ENCODE results near the gene LARGE2. TPM values are rescaled to one million over a fixed set of nuclear protein-coding genes. Genes with fewer than 3 reads are reported as not detected.
A peak's percentile ranks its signal among the peaks of the same experiment; 100 is the strongest.

The LARGE2 gene
- total RNA-seq: not detected in 2 replicates

DNA sequence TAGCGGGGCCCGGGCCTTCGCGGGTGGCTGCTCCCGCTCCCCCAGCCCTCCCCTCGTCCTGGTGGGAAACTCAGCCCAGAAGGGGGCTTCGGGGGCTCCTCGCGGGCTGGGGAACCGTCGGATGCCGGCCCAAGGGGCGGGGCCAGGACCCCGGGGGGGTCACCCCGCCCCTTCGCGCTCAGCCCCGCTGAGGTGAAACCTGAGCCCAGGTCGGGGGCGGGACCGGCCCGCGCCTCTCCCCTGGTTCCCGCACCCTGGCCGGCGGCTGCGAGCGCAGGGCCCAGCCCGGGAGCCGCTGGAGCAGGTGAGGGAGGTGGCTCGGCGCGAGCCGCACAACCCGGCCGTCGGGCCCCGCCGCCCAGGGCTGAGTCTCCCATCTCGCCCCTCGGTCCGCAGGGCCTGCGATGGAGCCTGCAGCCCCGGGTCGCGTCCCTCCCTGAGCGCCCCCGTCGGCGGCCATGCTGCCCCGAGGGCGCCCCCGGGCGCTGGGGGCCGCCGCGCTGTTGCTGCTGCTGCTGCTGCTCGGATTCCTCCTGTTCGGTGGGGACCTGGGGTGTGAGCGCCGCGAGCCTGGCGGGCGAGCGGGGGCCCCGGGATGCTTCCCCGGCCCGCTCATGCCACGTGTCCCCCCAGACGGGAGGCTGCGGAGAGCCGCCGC, at the start of gene LARGE2:
Gene LARGE2, plus strand, starts transcription at position 232 of the 658 bp plus-strand sequence. Its CDS starts 227 bp downstream, at position 459.
- H3K27me3 Mint-ChIP-seq (ENCODE audit: insufficient read depth): peaks cover 29% of the 10 kb centered on the region

DNA sequence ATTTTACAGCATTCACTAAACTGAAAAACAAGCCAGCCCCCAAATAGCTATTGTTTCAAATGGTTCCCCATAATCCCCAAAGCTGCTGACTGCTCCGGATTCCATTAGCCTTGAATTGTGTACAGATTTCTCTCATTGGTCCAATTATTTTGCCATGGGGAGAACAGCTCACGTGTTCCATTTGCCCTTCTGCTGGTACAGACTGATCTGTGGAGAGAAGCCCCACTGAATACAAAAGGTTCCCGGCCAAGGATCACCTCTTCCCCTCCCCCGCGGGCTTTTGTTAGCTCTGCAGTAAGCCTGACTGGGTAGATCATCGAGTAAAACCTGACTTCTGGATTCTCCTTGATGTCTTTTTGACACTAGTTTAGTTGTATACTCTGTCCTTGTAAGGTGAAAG, 46.1 kb upstream of the LARGE2 start:
- DNase-seq (ENCODE audit: low spot score): no peak
- Mint-ChIP-seq H3K4me1 (ENCODE audit: low read depth) (no peaks in the 10 kb centered on the region), H3K27ac (no peak overlapping the region), H3K4me3 (no peak overlapping the region), H3K9me3 (no peaks in the 10 kb centered on the region), H3K36me3 (ENCODE audit: low read depth) (peaks cover 25% of the 10 kb centered on the region), H3K27me3 (ENCODE audit: insufficient read depth) (no peaks in the 10 kb centered on the region)
- intact Hi-C loops (cut with micrococcal nuclease): no loop called here

More for the DNA sequence above, at the start of gene LARGE2:
- Mint-ChIP-seq H3K36me3 (ENCODE audit: low read depth) (peaks cover 4% of the 10 kb centered on the region), H3K4me3 (peak within 1 kb of the TSS; percentile 59), H3K9me3 (no peaks in the 10 kb centered on the region), H3K4me1 (ENCODE audit: low read depth) (peaks cover 8% of the 10 kb centered on the region), H3K27ac (no peak within 1 kb of the TSS)
- intact Hi-C loops (cut with micrococcal nuclease): no loop called here
- DNase-seq (ENCODE audit: low spot score): no peak

DNA sequence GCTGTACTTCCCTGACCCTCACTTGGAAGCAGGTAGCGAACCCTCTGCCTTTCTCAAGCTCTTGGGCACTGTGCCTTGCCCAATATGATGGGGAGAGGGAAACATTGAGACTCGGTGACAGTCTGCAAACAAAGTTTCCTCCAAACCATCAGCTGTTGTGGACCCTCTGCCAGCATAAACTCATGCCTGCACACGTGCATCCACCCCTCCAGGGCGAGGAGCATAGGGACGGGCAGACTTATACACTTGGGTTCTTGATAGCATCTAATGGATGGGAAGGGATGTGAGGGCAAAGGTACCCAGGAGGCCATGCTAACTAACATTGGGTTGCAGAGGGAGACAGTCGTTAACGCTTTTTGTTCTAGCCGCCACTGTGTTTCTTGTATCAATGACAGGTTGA, 45.2 kb upstream of the LARGE2 start:
- Mint-ChIP-seq H3K4me1 (ENCODE audit: low read depth) (no peaks in the 10 kb centered on the region), H3K4me3 (no peak overlapping the region), H3K9me3 (no peaks in the 10 kb centered on the region), H3K36me3 (ENCODE audit: low read depth) (peaks cover 24% of the 10 kb centered on the region), H3K27me3 (ENCODE audit: insufficient read depth) (no peaks in the 10 kb centered on the region), H3K27ac (no peak overlapping the region)
- DNase-seq (ENCODE audit: low spot score): no peak
- intact Hi-C loops (cut with micrococcal nuclease): no loop called here

DNA sequence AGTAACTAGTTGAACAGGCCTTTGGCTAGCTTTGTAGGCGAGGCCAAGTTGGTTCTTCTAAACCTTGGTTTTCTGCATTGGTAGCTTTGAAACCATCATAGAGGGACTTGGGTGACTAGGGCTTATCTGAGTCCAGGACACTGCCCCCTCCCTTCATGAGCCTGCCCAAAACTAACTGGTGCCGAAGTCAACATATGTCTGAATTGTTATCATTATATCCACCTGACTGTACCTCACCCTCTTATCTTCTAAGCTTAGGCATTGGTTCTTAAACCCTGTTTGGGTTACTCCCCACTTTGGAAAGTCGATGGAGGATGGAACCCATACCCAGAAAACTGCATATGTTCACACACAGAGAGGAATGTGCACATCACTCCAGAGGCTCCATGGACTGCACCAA, 44.6 kb upstream of the LARGE2 start:
- no peak for DNase-seq (ENCODE audit: low spot score)
- no peak overlapping the region for H3K4me3 Mint-ChIP-seq
- intact Hi-C loops (cut with micrococcal nuclease): no loop called here
- H3K9me3 Mint-ChIP-seq: no peaks in the 10 kb centered on the region
- H3K4me1 Mint-ChIP-seq (ENCODE audit: low read depth): no peaks in the 10 kb centered on the region
- peaks cover 27% of the 10 kb centered on the region for H3K36me3 Mint-ChIP-seq (ENCODE audit: low read depth)
- no peak overlapping the region for H3K27ac Mint-ChIP-seq
- H3K27me3 Mint-ChIP-seq (ENCODE audit: insufficient read depth): no peaks in the 10 kb centered on the region

DNA sequence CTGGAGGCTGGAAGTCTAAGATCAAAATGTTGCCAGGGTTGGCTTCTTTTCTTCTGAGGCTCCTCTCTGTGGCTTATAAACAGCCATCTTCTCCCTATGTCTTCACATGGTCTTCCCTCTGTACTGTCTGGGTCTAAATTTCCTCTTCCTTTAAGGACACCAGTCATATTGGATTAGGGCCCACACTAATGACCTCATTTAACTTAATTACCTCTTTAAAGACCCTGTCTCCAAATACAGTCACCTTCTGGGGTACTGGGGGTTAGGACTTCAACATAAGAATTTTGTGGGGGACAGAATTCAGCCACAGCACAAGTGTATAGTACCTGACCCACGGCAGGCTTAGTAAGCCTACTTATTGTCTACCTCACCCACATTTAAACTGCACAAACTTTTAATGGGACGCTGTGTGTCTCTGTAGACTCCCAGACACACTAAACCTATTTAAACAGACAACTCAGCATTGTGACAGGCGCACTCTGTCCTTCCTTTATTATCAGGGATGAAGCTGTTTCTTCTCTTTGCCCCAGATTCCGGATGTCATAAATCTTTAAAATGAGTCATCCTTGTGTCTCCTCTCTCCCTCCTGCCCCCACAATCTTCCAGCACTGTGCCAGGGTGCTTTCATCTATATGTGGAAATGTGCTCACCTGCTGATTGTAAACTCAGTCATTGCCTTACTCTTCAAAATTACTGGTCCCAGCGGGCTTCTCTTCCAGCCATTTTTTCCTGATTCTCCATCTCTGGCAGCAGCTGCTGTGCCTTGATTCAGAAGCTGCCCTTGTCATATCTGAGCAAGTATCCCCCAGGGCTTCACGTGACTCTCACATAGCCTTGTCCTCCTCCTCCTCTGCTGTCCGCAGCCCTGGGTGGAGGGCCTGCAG, 42.4 kb upstream of the LARGE2 start:
- peaks cover 26% of the 10 kb centered on the region for H3K36me3 Mint-ChIP-seq (ENCODE audit: low read depth)
- H3K27me3 Mint-ChIP-seq (ENCODE audit: insufficient read depth): no peaks in the 10 kb centered on the region
- H3K9me3 Mint-ChIP-seq: no peaks in the 10 kb centered on the region
- no peak overlapping the region for H3K4me3 Mint-ChIP-seq
- no peak overlapping the region for H3K27ac Mint-ChIP-seq
- peaks cover 2% of the 10 kb centered on the region for H3K4me1 Mint-ChIP-seq (ENCODE audit: low read depth)
- DNase-seq (ENCODE audit: low spot score): no peak
- intact Hi-C loops (cut with micrococcal nuclease): no loop called here

DNA sequence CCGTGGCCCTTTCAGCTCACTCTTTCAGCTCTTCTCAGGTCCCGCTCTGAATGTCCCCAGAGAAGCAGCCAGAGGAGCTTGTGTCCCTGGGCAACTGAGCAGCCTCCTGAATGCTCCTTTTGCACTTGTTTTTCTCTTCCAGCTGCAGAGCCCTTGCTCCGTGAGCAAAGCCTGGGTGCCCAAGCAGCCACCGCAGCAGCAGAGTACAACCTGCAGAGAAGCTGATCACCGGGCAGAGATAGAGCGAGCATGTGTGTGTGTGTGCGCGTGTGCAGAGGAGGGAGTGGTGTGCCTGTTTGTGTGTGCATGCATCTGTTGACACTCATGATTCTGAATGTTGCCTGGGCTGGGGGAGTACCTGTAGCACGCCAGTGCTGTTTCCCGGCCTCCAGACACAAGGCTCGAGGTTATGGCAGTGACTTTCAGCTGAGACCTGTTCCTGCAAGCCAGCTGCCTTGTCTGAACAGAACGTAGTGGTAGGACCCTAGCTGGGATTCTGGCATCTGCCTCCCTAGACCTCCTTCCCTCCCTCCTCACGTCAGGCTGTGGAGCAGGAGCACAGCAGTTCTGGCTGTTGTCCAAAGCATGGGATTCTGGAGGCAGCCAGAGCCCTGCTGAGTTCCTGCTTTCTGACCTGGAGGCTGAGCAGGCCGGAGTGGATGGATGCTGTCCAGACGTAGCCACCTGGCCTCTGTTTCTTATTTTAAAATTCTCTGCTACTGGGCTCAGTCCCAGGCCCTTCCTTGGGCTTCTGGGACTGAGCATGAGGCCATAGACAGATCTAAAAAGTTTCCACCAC, 41.5 kb upstream of the LARGE2 start:
- Mint-ChIP-seq H3K4me3 (no peak overlapping the region), H3K9me3 (no peaks in the 10 kb centered on the region), H3K27ac (no peak overlapping the region), H3K36me3 (ENCODE audit: low read depth) (peaks cover 20% of the 10 kb centered on the region), H3K4me1 (ENCODE audit: low read depth) (peaks cover 6% of the 10 kb centered on the region), H3K27me3 (ENCODE audit: insufficient read depth) (no peaks in the 10 kb centered on the region)
- intact Hi-C loops (cut with micrococcal nuclease): no loop called here
- no peak for DNase-seq (ENCODE audit: low spot score)

DNA sequence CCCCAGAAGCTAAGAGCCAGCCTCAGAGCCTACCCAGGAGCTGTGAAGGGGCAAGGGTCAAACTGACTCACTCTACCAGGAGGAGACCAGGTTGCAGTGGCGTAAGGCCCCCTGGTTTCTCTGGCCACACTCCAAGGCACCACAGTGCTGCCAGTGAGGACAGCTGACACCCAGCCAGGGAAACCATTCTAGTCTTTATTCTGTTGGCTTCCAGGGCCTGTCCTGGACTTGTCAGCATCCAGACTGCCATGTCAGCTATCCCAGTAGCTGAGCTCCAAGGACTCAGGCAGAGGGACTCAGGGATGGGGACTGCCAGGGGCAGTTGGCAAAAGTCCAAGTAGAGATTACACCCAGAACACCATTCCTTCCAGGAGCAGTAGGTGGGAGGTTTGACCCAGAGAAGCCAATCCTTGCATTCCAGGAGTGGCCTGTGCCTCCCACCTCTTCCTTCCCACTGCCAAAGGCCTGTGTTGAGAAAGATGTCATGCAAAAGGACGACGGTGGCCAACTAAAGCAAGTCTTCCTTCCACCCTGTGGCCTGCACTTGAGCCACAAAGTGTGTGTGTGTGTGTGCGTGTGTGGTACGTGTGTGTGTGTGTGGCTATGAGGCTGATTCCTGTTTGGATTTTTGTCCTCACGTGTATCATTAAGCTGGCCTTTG, 40.6 kb upstream of the LARGE2 start:
- H3K4me3 Mint-ChIP-seq: no peak overlapping the region

DNA sequence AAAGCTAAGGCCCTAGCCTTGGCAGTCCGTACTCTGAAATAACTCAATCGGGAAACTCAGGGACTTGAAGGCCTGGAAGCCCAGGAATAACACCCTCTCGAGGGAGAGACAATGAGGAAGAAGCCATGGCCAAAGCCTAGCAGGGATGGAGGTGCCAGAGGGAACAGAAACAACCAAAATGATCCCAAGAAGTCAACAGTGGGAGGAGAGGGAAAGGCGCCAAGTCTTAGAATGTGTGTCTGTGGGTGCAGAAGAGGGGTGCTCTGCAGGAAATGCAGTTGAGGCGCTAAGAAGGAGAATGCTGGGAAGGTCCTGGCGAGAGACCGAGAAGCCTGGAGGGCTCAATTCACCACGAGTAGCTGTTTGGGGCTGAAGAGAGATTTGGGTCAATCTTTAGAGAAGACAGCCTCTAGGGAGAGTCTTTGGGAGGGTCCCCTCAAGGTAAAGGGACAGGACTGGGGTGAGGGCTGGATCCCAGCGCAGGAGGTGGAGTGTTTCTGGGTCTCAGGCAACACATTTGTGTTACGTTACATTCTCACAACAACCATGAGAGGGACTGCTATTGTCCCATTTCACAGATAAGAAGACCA, 37.8 kb upstream of the LARGE2 start:
- intact Hi-C loops (cut with micrococcal nuclease): loop anchor here (1.0 kb wide), 4 partner anchors 15 to 79 kb away; partner anchors contain the start of gene SLC35C1
- H3K4me1 Mint-ChIP-seq (ENCODE audit: low read depth): peaks cover 6% of the 10 kb centered on the region
- peak overlapping the region; percentile 71 for H3K4me3 Mint-ChIP-seq
- DNase-seq (ENCODE audit: low spot score): no peak
- H3K27ac Mint-ChIP-seq: no peak overlapping the region
- peaks cover 13% of the 10 kb centered on the region for H3K36me3 Mint-ChIP-seq (ENCODE audit: low read depth)
- H3K9me3 Mint-ChIP-seq: no peaks in the 10 kb centered on the region
- peaks cover 4% of the 10 kb centered on the region for H3K27me3 Mint-ChIP-seq (ENCODE audit: insufficient read depth)

More for the DNA sequence above, 40.6 kb upstream of the LARGE2 start:
- Mint-ChIP-seq H3K27ac (no peak overlapping the region), H3K4me1 (ENCODE audit: low read depth) (peaks cover 6% of the 10 kb centered on the region), H3K27me3 (ENCODE audit: insufficient read depth) (no peaks in the 10 kb centered on the region), H3K9me3 (no peaks in the 10 kb centered on the region), H3K36me3 (ENCODE audit: low read depth) (peaks cover 18% of the 10 kb centered on the region)
- intact Hi-C loops (cut with micrococcal nuclease): no loop called here
- no peak for DNase-seq (ENCODE audit: low spot score)

DNA sequence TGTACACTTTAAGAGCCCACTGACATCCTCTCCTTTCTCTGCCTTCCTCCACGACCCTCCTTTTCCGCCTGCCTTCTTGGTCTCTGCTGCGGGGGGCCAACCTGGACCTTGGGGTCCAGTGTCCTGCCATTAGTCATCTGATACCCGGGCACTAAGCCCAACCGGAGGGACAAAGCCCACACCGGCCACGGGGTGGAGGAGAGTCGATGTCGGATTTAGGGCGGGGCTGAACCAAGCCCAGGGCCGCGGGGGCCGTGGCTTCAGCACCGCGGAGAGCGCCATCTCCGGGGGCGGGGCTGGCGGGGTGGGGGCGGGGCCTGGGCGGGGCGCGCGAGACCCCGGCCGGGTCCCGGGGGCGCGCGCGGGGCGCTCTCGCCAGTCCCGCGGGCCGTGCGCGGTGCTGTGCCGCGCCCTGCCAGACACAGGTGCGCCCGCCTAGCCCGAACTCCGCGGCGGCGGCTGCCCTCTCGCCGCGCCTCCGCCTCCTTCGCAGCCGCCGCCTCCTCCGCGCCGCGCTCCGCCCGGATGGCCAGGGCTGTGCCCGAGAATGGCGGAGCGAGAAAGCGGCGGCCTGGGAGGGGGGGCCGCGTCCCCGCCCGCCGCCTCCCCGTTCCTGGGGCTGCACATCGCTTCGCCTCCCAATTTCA, 37.1 kb upstream of the LARGE2 start, which contains the start of gene MAPK8IP1:
Gene MAPK8IP1, plus strand, starts transcription at position 378 of the 647 bp plus-strand sequence. Its CDS starts 170 bp downstream, at position 548.
- DNase-seq (ENCODE audit: low spot score): peak; percentile 34
- Mint-ChIP-seq H3K36me3 (ENCODE audit: low read depth) (peaks cover 7% of the 10 kb centered on the region), H3K27ac (no peak within 1 kb of the TSS), H3K9me3 (no peaks in the 10 kb centered on the region), H3K27me3 (ENCODE audit: insufficient read depth) (peaks cover 5% of the 10 kb centered on the region), H3K4me1 (ENCODE audit: low read depth) (peaks cover 6% of the 10 kb centered on the region), H3K4me3 (peak within 1 kb of the TSS; percentile 71)
- intact Hi-C loops (cut with micrococcal nuclease): loop anchor here (1.0 kb wide), 4 partner anchors 14 to 80 kb away; partner anchors contain the start of gene SLC35C1

DNA sequence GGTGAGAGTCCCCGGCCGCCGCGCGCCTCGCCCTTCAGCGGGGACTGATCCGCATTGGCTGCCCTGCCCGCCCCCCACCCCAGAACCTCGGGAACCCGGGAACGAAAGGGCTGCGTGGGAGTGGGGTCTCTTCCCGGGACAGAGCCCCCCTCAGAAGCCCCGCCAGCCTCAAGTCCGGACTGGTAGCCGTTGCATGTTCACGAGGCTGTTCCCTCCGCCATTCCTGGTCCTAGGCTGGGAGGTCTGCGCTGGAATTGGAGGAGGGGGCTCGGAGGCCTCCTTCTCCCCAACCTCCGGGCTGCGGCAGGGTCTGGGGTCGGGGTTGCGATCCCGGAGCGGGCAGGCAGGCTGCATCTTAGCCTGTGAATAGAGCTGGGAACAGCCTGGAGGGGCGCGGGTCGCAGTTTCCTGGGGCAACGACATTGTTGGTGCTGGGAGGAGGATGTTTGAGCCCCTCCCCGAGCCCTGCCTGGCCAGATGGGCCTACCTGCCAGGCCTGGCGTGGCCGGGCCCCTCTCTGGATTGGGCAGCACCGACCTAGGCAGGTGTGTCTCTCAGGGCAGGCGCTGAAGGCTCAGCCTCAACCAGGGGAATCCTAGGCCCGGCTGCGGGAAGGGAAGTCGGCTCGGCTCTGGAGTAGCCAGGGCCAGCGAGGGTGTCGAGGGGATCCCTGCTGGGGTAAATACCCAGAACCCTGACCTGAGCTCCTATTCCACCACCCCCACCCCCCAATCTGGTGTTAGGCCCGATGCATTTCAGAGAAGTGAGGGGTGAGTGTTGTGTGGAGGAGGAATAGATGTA, 36.3 kb upstream of the LARGE2 start:
- peaks cover 9% of the 10 kb centered on the region for H3K27me3 Mint-ChIP-seq (ENCODE audit: insufficient read depth)
- no peak for DNase-seq (ENCODE audit: low spot score)
- H3K27ac Mint-ChIP-seq: no peak overlapping the region
- peaks cover 6% of the 10 kb centered on the region for H3K36me3 Mint-ChIP-seq (ENCODE audit: low read depth)
- no peaks in the 10 kb centered on the region for H3K9me3 Mint-ChIP-seq
- no peak overlapping the region for H3K4me3 Mint-ChIP-seq
- peaks cover 6% of the 10 kb centered on the region for H3K4me1 Mint-ChIP-seq (ENCODE audit: low read depth)
- intact Hi-C loops (cut with micrococcal nuclease): loop anchor here (1.0 kb wide), 4 partner anchors 13 to 81 kb away; partner anchors contain the start of gene SLC35C1

Measured in activated T-helper 1 cell treated with anti-CD3 and anti-CD28 coated beads, Interleukin-12 subunit alpha, Interleukin-12 subunit beta, Interleukin-2, Interleukin-4 antibody, amounts not matched to agents 30 ng/mL and 10 ng/mL and 1 ng/mL, durations not matched to agents 14 hours and 24 hours and 36 hours (primary cell).